Stomach (tissue), 4 donors: ENCODE measurements around the gene SERBP1.

ENCODE experiments used
- EP300 ChIP-seq: sonication (generic); formaldehyde crosslinking; IDR thresholded peaks from one replicate; pipeline ENCODE4 v1.6.1; 2017; ENCODE audit warnings: antibody characterized with exemption
- POLR2AphosphoS5 ChIP-seq, 3 donors: sonication (generic); formaldehyde crosslinking; IDR thresholded peaks; one replicate each; pipeline ENCODE4 v1.6.1; 2016; ENCODE audit warnings: antibody characterized with exemption in 3 of 3
- TF ChIP-seq, protein P1 (sequence below), 7 experiments: fragments of 450-650 bp in 4 of 7; fragments of 200-600 bp in 3 of 7; sonication (generic) in 3 of 7; IDR thresholded peaks; one replicate each; pipeline ENCODE4 v1.5.1; 2016 to 2019; ENCODE audit warnings: antibody characterized with exemption in 7 of 7, control low read depth in 2 of 7, mild to moderate bottlenecking in 1 of 7

DNA sequence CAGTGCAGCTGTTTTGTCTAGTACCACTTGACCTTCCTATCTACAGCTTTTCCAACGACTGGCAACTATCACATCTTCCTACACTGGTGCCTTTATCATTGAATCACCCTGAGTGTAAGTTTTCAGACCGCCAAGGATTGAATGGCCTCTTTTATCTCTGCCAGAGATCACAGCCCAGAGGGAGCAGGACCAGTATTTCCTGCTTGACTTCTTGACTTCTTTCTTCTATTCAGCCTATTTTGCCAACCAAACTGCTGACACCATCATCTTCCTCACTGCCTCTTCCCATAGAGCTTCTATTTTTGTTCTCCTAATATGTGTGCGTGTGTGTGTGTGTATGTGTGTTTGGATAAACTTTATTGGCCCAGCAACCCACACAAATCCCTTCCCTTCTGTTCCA is 53.8 kb downstream of the SERBP1 start:
- TF ChIP-seq, protein P1, sequence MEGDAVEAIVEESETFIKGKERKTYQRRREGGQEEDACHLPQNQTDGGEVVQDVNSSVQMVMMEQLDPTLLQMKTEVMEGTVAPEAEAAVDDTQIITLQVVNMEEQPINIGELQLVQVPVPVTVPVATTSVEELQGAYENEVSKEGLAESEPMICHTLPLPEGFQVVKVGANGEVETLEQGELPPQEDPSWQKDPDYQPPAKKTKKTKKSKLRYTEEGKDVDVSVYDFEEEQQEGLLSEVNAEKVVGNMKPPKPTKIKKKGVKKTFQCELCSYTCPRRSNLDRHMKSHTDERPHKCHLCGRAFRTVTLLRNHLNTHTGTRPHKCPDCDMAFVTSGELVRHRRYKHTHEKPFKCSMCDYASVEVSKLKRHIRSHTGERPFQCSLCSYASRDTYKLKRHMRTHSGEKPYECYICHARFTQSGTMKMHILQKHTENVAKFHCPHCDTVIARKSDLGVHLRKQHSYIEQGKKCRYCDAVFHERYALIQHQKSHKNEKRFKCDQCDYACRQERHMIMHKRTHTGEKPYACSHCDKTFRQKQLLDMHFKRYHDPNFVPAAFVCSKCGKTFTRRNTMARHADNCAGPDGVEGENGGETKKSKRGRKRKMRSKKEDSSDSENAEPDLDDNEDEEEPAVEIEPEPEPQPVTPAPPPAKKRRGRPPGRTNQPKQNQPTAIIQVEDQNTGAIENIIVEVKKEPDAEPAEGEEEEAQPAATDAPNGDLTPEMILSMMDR (IDR thresholded peaks at IDR 0.05), result no peak
- TF ChIP-seq POLR2AphosphoS5 (IDR thresholded peaks at IDR 0.05), result no peak
- TF ChIP-seq EP300, result no peak
